Activated CD8-positive, alpha-beta memory T cell treated with anti-CD3 and anti-CD28 coated beads, Interleukin-2, amount 10 ng/mL, durations not matched to agents 7 days and 5 days (primary cell): ENCODE measurements around the gene PDE4D. TPM values are rescaled to one million over a fixed set of nuclear protein-coding genes. Genes with fewer than 3 reads are reported as not detected.

Experiments
- ATAC-seq: fragments of 150-1000 bp; cut with Tn5 transposase; one replicate; pipeline ENCODE4 v1.10.0; 2021; ENCODE audit warnings: moderate library complexity
- CTCF ChIA-PET: fragments of 350-600 bp; sonication (Branson Sonifier 250); formaldehyde crosslinking; loops from one replicate; lab custom pipeline; 2021; ENCODE audit warnings: antibody characterized with exemption; lab: Charles Lee
- DNase-seq: peaks from one replicate; pipeline ENCODE4 v3.0.0-alpha.2; 2020
- H3K27ac Mint-ChIP-seq: one replicate; pipeline ENCODE4 v1.8.0; 2021; ENCODE audit warnings: mild to moderate bottlenecking, mixed read lengths
- H3K27me3 Mint-ChIP-seq: one replicate; pipeline ENCODE4 v1.8.0; 2021; ENCODE audit warnings: mixed read lengths
- H3K36me3 Mint-ChIP-seq: one replicate; pipeline ENCODE4 v1.8.0; 2021; ENCODE audit warnings: mild to moderate bottlenecking, mixed read lengths
- H3K4me1 Mint-ChIP-seq: one replicate; pipeline ENCODE4 v1.8.0; 2021; ENCODE audit warnings: mixed read lengths
- H3K4me3 Mint-ChIP-seq: one replicate; pipeline ENCODE4 v1.8.0; 2021; ENCODE audit warnings: mild to moderate bottlenecking, moderate library complexity, mixed read lengths
- H3K9me3 Mint-ChIP-seq: one replicate; pipeline ENCODE4 v1.8.0; 2022; ENCODE audit warnings: low read depth, mixed read lengths
- total RNA-seq, 2 experiments: library from RNA; stranded (reverse); gene quantifications; one replicate each; pipeline ENCODE4 v1.2.3, GENCODE V29; 2021

Gene PDE4D
- total RNA-seq, 2 experiments from 2014 or later, result 59.3 to 66.2 TPM

DNA sequence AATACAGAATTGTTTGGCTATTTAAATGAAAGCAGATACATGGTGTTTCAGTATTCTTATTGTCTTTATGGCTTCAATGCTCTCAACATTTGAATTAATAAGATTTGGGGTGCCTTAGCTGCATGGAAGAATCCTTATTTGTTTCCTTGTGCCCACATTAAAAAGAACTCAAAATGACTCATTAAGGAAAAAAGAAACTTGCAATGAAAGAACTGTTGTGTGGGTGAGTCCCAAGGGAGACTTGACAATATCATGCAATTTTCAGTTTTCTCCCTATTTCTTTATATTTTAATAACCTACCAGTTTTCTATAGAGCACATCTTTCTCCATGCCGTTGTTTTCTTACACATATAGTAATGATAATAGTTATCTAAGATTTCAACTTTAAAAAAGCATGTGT, 404.0 kb downstream of the PDE4D start:
- DNase-seq, result no peak
- Mint-ChIP-seq H3K27me3 (peaks cover 6% of the 10 kb centered on the region), H3K27ac (no peak overlapping the region), H3K4me1 (peaks cover 2% of the 10 kb centered on the region), H3K36me3 (no peaks in the 10 kb centered on the region), H3K9me3 (no peaks in the 10 kb centered on the region), H3K4me3 (no peak overlapping the region)
- CTCF ChIA-PET, result no interaction called here
- ATAC-seq, result no peak

DNA sequence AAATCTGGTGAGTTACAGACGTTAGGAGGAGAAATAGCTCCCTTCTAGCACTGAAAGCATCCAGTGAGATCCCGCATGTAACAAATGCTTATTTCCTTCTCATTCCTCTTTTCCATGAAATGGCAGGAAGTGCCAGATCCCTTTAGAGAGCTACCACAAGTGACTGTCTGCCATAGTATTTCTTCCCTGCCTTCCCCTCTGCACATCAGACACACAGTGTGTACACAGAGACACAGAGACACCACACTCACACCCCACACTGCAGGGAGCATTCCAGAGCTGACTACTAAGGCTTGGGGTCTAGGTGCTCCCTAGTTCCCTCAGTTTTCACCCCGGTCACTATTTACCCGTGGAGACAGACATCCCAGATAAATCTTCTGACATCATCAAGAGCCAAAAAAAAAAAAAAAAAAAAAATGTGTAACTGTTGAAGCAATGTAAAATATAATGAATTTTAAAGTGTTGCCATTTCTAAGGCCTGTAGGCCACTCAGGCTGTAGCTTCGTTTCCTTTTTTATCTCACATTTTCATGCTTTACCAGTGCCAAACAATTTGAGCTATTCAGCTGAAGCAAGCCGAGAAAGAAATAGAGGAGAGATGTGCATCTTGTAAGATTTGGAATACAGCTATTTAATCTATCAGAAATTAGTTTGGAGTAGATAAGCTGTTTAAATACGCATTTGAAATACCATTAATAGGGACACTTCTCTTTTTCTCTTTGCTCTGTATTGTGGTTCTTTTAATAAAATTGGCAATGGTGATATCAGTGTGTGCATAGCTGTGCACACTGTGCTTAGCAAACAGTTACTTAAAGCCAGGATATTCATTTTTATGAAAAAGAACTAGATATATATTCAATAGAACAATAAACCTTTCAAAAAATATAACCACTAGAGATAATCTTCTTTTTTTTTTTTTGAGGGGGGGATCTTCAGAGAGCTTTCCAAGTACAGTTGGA, 405.5 kb downstream of the PDE4D start:
- Mint-ChIP-seq H3K36me3 (no peaks in the 10 kb centered on the region), H3K9me3 (no peaks in the 10 kb centered on the region), H3K27me3 (peaks cover 7% of the 10 kb centered on the region), H3K4me3 (no peak overlapping the region), H3K27ac (no peak overlapping the region), H3K4me1 (peaks cover 2% of the 10 kb centered on the region)
- ATAC-seq (no peak), DNase-seq (no peak)
- CTCF ChIA-PET, result interaction anchor here (1.1 kb wide), 1 partner anchor 9 kb away, joined by 4 read pairs; no protein-coding TSS in a partner anchor

GRCh38 chr5:59487068-59487686, 406.3 kb downstream of the PDE4D start:
- CTCF ChIA-PET, result no interaction called here
- Mint-ChIP-seq H3K4me3 (no peak overlapping the region), H3K27ac (no peak overlapping the region), H3K27me3 (peaks cover 7% of the 10 kb centered on the region), H3K36me3 (no peaks in the 10 kb centered on the region), H3K4me1 (peaks cover 2% of the 10 kb centered on the region), H3K9me3 (no peaks in the 10 kb centered on the region)
- ATAC-seq (no peak), DNase-seq (no peak)

- Mint-ChIP-seq H3K27ac (no peak overlapping the region), H3K4me1 (peaks cover 2% of the 10 kb centered on the region), H3K9me3 (no peaks in the 10 kb centered on the region), H3K27me3 (peaks cover 7% of the 10 kb centered on the region), H3K36me3 (no peaks in the 10 kb centered on the region), H3K4me3 (no peak overlapping the region)
- DNase-seq (no peak), ATAC-seq (no peak)
- CTCF ChIA-PET, result no interaction called here
Measured at GRCh38 chr5:59486508-59486907, 407.0 kb downstream of the PDE4D start.

GRCh38 chr5:59485629-59486439, 407.7 kb downstream of the PDE4D start:
- no peaks in the 10 kb centered on the region for H3K9me3 Mint-ChIP-seq
- CTCF ChIA-PET, result no interaction called here
- H3K4me1 Mint-ChIP-seq, result peaks cover 2% of the 10 kb centered on the region
- ATAC-seq, result no peak
- H3K36me3 Mint-ChIP-seq, result no peaks in the 10 kb centered on the region
- no peak overlapping the region for H3K27ac Mint-ChIP-seq
- DNase-seq, result no peak
- H3K27me3 Mint-ChIP-seq, result peaks cover 7% of the 10 kb centered on the region
- no peak overlapping the region for H3K4me3 Mint-ChIP-seq

- DNase-seq (no peak), ATAC-seq (no peak)
- CTCF ChIA-PET, result no interaction called here
- no peaks in the 10 kb centered on the region for H3K9me3 Mint-ChIP-seq
- H3K27me3 Mint-ChIP-seq, result peaks cover 7% of the 10 kb centered on the region
- no peaks in the 10 kb centered on the region for H3K36me3 Mint-ChIP-seq
- no peak overlapping the region for H3K4me3 Mint-ChIP-seq
- no peak overlapping the region for H3K27ac Mint-ChIP-seq
- peaks cover 2% of the 10 kb centered on the region for H3K4me1 Mint-ChIP-seq
Measured at GRCh38 chr5:59485107-59485506, 408.4 kb downstream of the PDE4D start.

DNA sequence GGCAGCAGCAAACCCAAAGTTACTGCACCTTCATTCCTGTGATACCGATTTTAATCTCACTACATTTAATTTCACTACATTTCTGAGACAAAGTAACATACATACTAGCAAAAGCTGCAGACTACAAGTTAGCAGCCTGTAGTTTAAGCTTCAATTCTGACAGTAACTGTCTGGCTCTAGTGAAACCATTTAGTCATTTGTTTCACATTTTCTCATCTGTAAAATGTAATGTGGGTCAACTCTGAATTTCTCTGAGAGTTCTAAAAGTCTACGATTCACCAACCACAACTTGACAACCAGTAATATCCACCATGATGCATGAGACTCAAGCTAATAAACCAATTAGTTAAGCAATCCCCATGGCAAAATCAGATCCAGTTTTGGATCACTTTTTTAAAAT, 408.9 kb downstream of the PDE4D start:
- Mint-ChIP-seq H3K4me3 (no peak overlapping the region), H3K4me1 (peaks cover 2% of the 10 kb centered on the region), H3K27me3 (peaks cover 7% of the 10 kb centered on the region), H3K27ac (no peak overlapping the region), H3K36me3 (no peaks in the 10 kb centered on the region), H3K9me3 (no peaks in the 10 kb centered on the region)
- ATAC-seq, result no peak
- CTCF ChIA-PET, result interaction anchor here (0.5 kb wide), 1 partner anchor 108 kb away, joined by 3 read pairs; no protein-coding TSS in a partner anchor
- DNase-seq, result no peak

DNA sequence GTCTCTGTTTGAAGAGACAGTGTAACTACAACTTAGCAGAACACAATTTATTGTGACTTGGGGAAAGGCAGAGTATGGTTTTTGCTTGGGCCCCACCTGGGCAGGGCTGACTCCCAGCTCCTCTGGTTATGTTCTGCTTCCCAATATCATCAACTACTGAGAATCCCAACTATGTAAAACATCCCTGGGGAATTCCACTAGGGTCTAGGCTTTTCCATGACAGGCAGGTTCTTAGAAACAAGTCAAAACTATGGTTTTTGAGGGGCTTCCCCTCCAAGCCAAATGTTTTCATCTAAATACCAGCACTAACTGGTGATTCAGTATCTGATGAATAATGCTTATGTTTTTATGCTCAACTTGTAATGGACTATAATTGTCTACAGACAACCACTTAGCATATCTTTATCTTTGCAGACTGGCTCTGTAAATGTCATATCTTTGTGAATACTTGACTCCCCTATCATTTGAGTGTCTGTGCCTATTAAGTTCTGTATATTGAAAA, 409.5 kb downstream of the PDE4D start:
- CTCF ChIA-PET, result interaction anchor here (0.5 kb wide), 1 partner anchor 107 kb away, joined by 3 read pairs; no protein-coding TSS in a partner anchor
- no peak for ATAC-seq
- Mint-ChIP-seq H3K4me1 (peaks cover 2% of the 10 kb centered on the region), H3K36me3 (no peaks in the 10 kb centered on the region), H3K27me3 (peaks cover 7% of the 10 kb centered on the region), H3K4me3 (no peak overlapping the region), H3K27ac (no peak overlapping the region), H3K9me3 (no peaks in the 10 kb centered on the region)
- no peak for DNase-seq

GRCh38 chr5:59479086-59479485, 414.4 kb downstream of the PDE4D start:
- Mint-ChIP-seq H3K4me3 (no peak overlapping the region), H3K36me3 (no peaks in the 10 kb centered on the region), H3K4me1 (no peaks in the 10 kb centered on the region), H3K27me3 (no peaks in the 10 kb centered on the region), H3K9me3 (no peaks in the 10 kb centered on the region), H3K27ac (no peak overlapping the region)
- CTCF ChIA-PET, result no interaction called here
- no peak for DNase-seq
- no peak for ATAC-seq

- Mint-ChIP-seq H3K4me3 (no peak overlapping the region), H3K36me3 (no peaks in the 10 kb centered on the region), H3K27ac (no peak overlapping the region), H3K27me3 (no peaks in the 10 kb centered on the region), H3K4me1 (no peaks in the 10 kb centered on the region), H3K9me3 (no peaks in the 10 kb centered on the region)
- no peak for DNase-seq
- CTCF ChIA-PET, result no interaction called here
- no peak for ATAC-seq
Measured at GRCh38 chr5:59474324-59474723, 419.2 kb downstream of the PDE4D start.

DNA sequence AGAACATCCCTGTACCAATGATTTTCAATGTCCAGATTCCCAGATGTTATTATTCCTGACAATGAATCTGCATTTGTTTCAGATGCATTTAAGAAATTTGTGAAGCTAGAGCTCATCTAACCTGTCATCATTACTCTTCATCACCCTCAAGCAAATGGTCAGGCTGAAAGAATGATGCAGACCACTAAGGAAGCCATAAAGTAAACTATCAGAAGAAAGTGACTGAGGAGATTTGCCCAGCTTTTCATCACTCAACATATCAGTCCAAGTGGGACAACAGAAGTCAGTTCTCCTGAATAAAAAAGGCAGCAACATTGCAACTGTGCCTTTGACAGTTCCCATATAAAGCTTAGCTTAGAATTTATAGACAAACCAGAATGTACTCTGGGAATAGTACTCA, 419.9 kb downstream of the PDE4D start:
- no peak for DNase-seq
- H3K27me3 Mint-ChIP-seq, result no peaks in the 10 kb centered on the region
- no peaks in the 10 kb centered on the region for H3K36me3 Mint-ChIP-seq
- no peak overlapping the region for H3K27ac Mint-ChIP-seq
- no peaks in the 10 kb centered on the region for H3K9me3 Mint-ChIP-seq
- no peak for ATAC-seq
- no peak overlapping the region for H3K4me3 Mint-ChIP-seq
- no peaks in the 10 kb centered on the region for H3K4me1 Mint-ChIP-seq
- CTCF ChIA-PET, result no interaction called here

DNA sequence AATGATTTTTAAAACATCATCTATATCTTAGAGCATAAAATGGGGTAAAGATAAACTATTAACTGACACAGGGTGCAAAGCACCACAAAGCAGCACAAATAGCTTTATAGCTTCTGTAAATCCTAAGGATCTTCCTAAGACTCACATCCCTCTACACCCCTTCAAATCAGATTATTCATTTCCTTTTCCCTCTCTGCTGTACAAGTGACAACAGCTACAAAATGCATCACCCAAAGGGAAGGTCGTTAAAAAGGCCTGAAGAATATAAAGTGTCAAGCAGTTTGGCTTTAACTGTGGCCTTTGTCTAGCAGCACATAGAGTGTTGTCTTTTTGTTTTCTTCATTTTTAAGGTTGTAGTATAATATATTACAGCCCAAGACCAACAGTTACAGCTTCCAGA, 422.1 kb downstream of the PDE4D start:
- Mint-ChIP-seq H3K9me3 (no peaks in the 10 kb centered on the region), H3K27me3 (no peaks in the 10 kb centered on the region), H3K27ac (no peak overlapping the region), H3K4me1 (no peaks in the 10 kb centered on the region), H3K4me3 (no peak overlapping the region), H3K36me3 (no peaks in the 10 kb centered on the region)
- CTCF ChIA-PET, result interaction anchor here (0.9 kb wide), 1 partner anchor 26 kb away, joined by 3 read pairs; no protein-coding TSS in a partner anchor
- ATAC-seq, result no peak
- no peak for DNase-seq

DNA sequence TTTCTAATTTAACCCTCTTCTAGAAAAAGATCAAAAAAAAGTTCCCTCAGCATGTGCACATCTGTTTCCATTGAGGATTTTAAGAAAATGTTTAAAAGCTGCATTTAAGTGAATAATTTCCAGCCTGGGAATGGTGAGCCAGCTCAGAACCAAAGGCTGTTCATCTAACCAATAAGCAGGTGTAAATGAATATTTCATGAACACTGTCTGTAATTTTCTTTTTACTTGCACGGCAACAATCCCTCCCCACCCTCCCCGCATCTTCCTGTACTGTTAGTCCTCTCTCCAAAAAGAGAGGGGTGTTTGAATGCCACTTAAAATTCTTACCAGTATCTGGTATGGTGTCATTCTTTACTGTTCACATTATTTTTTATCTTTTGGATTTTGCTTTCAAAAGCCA, 425.6 kb downstream of the PDE4D start:
- H3K27me3 Mint-ChIP-seq, result no peaks in the 10 kb centered on the region
- DNase-seq, result no peak
- no peak overlapping the region for H3K27ac Mint-ChIP-seq
- H3K4me3 Mint-ChIP-seq, result no peak overlapping the region
- no peaks in the 10 kb centered on the region for H3K36me3 Mint-ChIP-seq
- no peaks in the 10 kb centered on the region for H3K4me1 Mint-ChIP-seq
- CTCF ChIA-PET, result no interaction called here
- no peak for ATAC-seq
- H3K9me3 Mint-ChIP-seq, result no peaks in the 10 kb centered on the region
